HT1080 (cell line): ENCODE results near the gene CCDC184. TPM values are rescaled to one million over a fixed set of nuclear protein-coding genes. Genes with fewer than 3 reads are reported as not detected.

Experiments
- DNase-seq: peaks from one replicate; pipeline ENCODE4 v3.0.0-alpha.2; 2015; ENCODE audit warnings: low read depth
- total RNA-seq: library from RNA; depleted of rRNA; stranded (reverse); fragments of >200 nt; shearing (Covaris generic); gene quantifications from 2 replicates; pipeline ENCODE4 v1.2.3, GENCODE V29; 2014

CCDC184 gene
- total RNA-seq, 1 experiment from 2014 or later: 0.19 TPM

GRCh38 chr12:48177982-48178381, 5.5 kb upstream of the CCDC184 start:
- no peak for DNase-seq

- no peak for DNase-seq
Observed at GRCh38 chr12:48179466-48179865, 4.0 kb upstream of the CCDC184 start.

- DNase-seq: no peak
Observed at GRCh38 chr12:48180424-48180823, 3.0 kb upstream of the CCDC184 start.

- no peak for DNase-seq
Observed at GRCh38 chr12:48180857-48181495, 2.5 kb upstream of the CCDC184 start.

- DNase-seq: no peak
Observed at GRCh38 chr12:48182631-48183030, 813 bp upstream of the CCDC184 start.

- no peak for DNase-seq
Observed at GRCh38 chr12:48183876-48184548, 568 bp downstream of the CCDC184 start.

GRCh38 chr12:48184549-48184922, 1.1 kb downstream of the CCDC184 start:
- DNase-seq: no peak

GRCh38 chr12:48185181-48185919, 1.9 kb downstream of the CCDC184 start:
- DNase-seq: no peak

- no peak for DNase-seq
Observed at GRCh38 chr12:48187916-48188695, 4.7 kb downstream of the CCDC184 start.

GRCh38 chr12:48189331-48190125, 6.1 kb downstream of the CCDC184 start:
- DNase-seq: peak; percentile 61

GRCh38 chr12:48191096-48191495, 7.7 kb downstream of the CCDC184 start:
- no peak for DNase-seq

- DNase-seq: no peak
Observed at GRCh38 chr12:48192861-48193260, 9.4 kb downstream of the CCDC184 start.

- no peak for DNase-seq
Observed at GRCh38 chr12:48193623-48194022, 10.2 kb downstream of the CCDC184 start.

- no peak for DNase-seq
Observed at GRCh38 chr12:48194799-48195201, 11.4 kb downstream of the CCDC184 start.

- DNase-seq: peak; percentile 20
Observed at GRCh38 chr12:48197549-48197970, 14.1 kb downstream of the CCDC184 start.

GRCh38 chr12:48197971-48198671, 14.7 kb downstream of the CCDC184 start:
- DNase-seq: peak; percentile 89

GRCh38 chr12:48198672-48198971, 15.2 kb downstream of the CCDC184 start:
- no peak for DNase-seq

GRCh38 chr12:48198985-48199384, 15.5 kb downstream of the CCDC184 start:
- DNase-seq: no peak

- no peak for DNase-seq
Observed at GRCh38 chr12:48199774-48200221, 16.4 kb downstream of the CCDC184 start.

GRCh38 chr12:48201091-48201490, 17.6 kb downstream of the CCDC184 start:
- DNase-seq: no peak
